Ascending aorta (tissue), 2 donors: ENCODE results near the gene CRYGN. TPM values are rescaled to one million over a fixed set of nuclear protein-coding genes. Genes with fewer than 3 reads are reported as not detected.

ENCODE experiments used
- DNase-seq, 2 donors: peaks; one replicate each; pipeline ENCODE4 v3.0.0-alpha.2; 2019; ENCODE audit warnings: low spot score in 2 of 2
- H3K27ac ChIP-seq, 2 donors: fragments of 200-600 bp; sonication (generic); one replicate each; pipeline ENCODE4 v1.5.1; 2016 to 2017; ENCODE audit warnings: mild to moderate bottlenecking in 1 of 2
- H3K27me3 ChIP-seq: fragments of 200-600 bp; sonication (generic); one replicate; pipeline ENCODE4 v1.5.1; 2017
- H3K36me3 ChIP-seq, 2 donors: fragments of 200-600 bp; sonication (generic); one replicate each; pipeline ENCODE4 v1.5.1; 2016
- H3K4me1 ChIP-seq, 2 donors: fragments of 200-600 bp; sonication (generic); one replicate each; pipeline ENCODE4 v1.5.1; 2016 to 2017; ENCODE audit warnings: mild to moderate bottlenecking in 1 of 2
- H3K4me3 ChIP-seq, 2 donors: fragments of 200-600 bp; sonication (generic); one replicate each; pipeline ENCODE4 v1.5.1; 2016 to 2017; ENCODE audit warnings: mild to moderate bottlenecking in 1 of 2
- H3K9me3 ChIP-seq, 2 donors: fragments of 200-600 bp; sonication (generic); one replicate each; pipeline ENCODE4 v1.5.1; 2016
- CTCF ChIP-seq, 3 experiments: fragments of 200-600 bp in 2 of 3; fragments of 450-650 bp in 1 of 3; sonication (generic) in 2 of 3; IDR thresholded peaks; one replicate each; pipeline ENCODE4 v1.5.1; 2016 to 2019; ENCODE audit warnings: antibody characterized with exemption in 3 of 3, mild to moderate bottlenecking in 1 of 3, moderate library complexity in 1 of 3
- intact Hi-C: fragments of 100-400 bp; cut with DNase I; formaldehyde crosslinking; loops from one replicate; pipeline ENCODE4 v1.15.1; 2023
- total RNA-seq: library from RNA; depleted of rRNA; stranded (reverse); fragments of >200 nt; gene quantifications from one replicate; pipeline ENCODE4 v1.1.0, GENCODE V29; 2016

The CRYGN gene
- total RNA-seq, 1 donor from 2014 or later, result not detected

- Histone ChIP-seq H3K27ac (no peak overlapping the region), H3K4me1 (peaks cover 8 to 15% of the 10 kb centered on the region in 2 donors), H3K4me3 (no peak overlapping the region), H3K27me3 (no peaks in the 10 kb centered on the region), H3K36me3 (no peaks in the 10 kb centered on the region), H3K9me3 (no peaks in the 10 kb centered on the region)
- no peak for TF ChIP-seq CTCF (IDR thresholded peaks at IDR 0.05)
- intact Hi-C loops, result no loop called here
- no peak for DNase-seq
These were observed 37.7 kb downstream of the CRYGN start for GRCh38 chr7:151402029-151402835.

GRCh38 chr7:151400626-151401315 lies 39.2 kb downstream of the CRYGN start:
- Histone ChIP-seq H3K4me1 (peaks cover 8 to 15% of the 10 kb centered on the region in 2 donors), H3K27ac (no peak overlapping the region), H3K27me3 (no peaks in the 10 kb centered on the region), H3K4me3 (no peak overlapping the region), H3K9me3 (no peaks in the 10 kb centered on the region), H3K36me3 (no peaks in the 10 kb centered on the region)
- intact Hi-C loops, result no loop called here
- no peak for TF ChIP-seq CTCF (IDR thresholded peaks at IDR 0.05)
- no peak for DNase-seq

GRCh38 chr7:151399906-151400305 lies 40.0 kb downstream of the CRYGN start:
- intact Hi-C loops, result no loop called here
- no peak for DNase-seq
- Histone ChIP-seq H3K27ac (no peak overlapping the region), H3K27me3 (no peaks in the 10 kb centered on the region), H3K36me3 (no peaks in the 10 kb centered on the region), H3K4me3 (no peak overlapping the region), H3K4me1 (peaks cover 8 to 15% of the 10 kb centered on the region in 2 donors), H3K9me3 (no peaks in the 10 kb centered on the region)
- TF ChIP-seq CTCF (IDR thresholded peaks at IDR 0.05), result no peak

- Histone ChIP-seq H3K27ac (no peak overlapping the region), H3K4me3 (no peak overlapping the region), H3K27me3 (no peaks in the 10 kb centered on the region), H3K9me3 (no peaks in the 10 kb centered on the region), H3K36me3 (no peaks in the 10 kb centered on the region), H3K4me1 (peaks cover 6 to 10% of the 10 kb centered on the region in 2 donors)
- no peak for DNase-seq
- no peak for TF ChIP-seq CTCF (IDR thresholded peaks at IDR 0.05)
- intact Hi-C loops, result no loop called here
These were observed 40.7 kb downstream of the CRYGN start for GRCh38 chr7:151399305-151399601.

GRCh38 chr7:151398446-151399304 lies 41.3 kb downstream of the CRYGN start:
- Histone ChIP-seq H3K27ac (no peak overlapping the region), H3K36me3 (no peaks in the 10 kb centered on the region), H3K4me3 (no peak overlapping the region), H3K9me3 (no peaks in the 10 kb centered on the region), H3K27me3 (no peaks in the 10 kb centered on the region), H3K4me1 (peaks cover under 1 to 5% of the 10 kb centered on the region in 2 donors)
- DNase-seq, result no peak
- TF ChIP-seq CTCF (IDR thresholded peaks at IDR 0.05), result no peak
- intact Hi-C loops, result no loop called here
